ENCODE results near the gene MRPS14.

The MRPS14 gene

DNA sequence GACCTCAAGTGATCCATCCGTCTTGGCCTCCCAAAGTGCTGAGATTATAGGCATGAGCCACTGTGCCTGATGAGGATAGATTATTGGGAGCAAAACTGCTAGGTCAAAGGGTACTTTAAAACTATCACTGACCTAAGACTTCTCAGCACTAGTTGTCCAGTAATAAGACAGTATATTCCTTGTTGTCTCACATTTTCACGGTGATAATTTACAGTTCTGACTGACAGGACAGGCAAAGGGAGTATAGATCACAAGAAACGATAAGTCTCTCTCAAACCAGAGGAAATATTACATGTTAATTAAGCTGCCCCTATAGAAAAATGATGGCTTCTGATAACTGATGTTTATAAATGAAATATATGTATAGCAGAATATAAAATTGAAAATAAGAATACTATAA lies 3.7 kb downstream of the MRPS14 start:
- DNase-seq: no peak

DNA sequence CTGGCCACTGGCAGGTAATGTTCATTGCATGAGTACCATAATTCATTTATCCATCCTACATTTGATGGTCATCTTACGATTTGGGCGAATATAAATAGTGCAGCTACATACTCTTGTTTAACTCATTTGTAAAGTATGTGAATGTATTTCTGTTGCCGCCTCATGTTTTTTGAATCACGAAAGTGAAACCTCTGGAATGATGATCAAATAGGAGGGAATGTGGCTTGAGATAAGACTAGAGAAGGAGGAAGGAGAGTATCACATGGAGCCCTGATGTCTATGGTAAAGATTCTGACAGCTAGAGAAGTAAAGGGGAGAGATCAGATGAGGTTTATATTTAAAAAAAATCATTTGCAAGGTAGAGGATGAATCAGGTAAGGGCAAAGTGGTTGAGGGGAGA lies 8.0 kb downstream of the MRPS14 start:
- no peak for DNase-seq

DNA sequence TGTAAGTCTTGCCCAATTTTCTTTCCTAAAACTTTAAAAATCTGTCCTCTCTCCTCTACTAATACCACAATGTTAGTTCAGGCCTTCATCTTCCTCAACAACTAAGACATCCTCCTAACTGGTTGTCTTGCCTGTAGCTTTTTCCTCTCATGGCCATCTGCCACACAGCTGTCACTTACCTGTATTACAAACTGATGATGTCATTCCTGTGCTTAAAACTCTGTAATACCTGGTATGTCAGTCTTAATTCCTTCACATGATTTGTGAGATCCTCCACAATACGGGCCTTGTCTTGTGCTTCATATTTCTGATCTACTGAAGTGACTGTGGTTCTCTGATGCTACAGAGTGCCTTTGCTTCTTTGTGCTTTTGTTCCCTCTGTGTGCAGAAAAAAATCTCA lies 9.8 kb downstream of the MRPS14 start:
- no peak for DNase-seq

DNA sequence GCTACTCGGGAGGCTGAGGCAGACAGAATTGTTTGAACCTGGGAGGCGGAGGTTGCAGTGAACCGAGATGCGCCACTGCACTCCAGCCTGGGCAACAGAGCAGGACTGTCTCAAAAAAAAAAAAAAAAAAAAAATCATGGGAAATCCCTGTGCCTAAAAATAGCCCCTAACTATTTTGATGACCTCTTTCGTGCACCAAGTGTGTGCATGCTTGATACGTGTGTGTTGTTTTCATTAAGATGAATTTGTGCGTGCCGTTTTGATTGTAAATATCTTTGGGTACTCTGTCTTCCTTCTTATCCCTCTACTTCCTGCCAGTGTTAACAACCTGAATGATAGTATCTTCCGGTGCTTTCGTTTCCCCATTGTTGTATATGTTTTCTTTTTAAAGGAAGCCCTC lies 13.7 kb downstream of the MRPS14 start:
- no peak for DNase-seq

DNA sequence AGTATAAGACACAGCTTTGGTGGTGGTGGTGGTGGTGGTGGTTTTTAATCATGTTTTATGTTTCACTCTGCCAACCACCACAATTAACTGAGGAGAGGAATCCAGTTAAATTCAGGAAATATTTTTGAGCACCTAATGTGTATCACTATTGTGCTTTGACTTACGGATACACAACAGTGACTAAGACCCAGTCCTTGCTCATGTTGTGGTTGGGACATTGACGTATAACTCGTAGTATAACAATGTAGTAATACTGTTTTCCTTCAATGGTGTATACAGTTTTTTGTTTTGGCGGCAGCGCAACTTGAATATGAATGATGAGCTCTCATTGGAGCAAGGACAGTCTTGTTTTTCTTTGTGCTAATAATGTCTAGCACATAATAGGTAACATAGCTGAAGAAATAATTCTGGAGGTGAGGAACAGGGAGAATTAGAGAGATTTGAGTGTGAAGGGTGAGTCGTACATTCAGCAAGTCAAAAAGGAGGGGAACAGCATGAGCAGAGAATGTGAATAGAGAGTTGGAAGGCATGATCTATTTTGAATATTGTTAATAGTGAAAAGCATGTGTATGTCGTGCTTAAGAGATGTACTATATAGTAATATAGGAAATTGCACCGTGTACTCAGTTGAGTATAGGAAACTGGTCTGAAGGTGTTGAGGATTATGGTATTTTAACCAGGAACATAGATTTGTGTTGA lies 18.0 kb downstream of the MRPS14 start:
- no peak for DNase-seq

DNA sequence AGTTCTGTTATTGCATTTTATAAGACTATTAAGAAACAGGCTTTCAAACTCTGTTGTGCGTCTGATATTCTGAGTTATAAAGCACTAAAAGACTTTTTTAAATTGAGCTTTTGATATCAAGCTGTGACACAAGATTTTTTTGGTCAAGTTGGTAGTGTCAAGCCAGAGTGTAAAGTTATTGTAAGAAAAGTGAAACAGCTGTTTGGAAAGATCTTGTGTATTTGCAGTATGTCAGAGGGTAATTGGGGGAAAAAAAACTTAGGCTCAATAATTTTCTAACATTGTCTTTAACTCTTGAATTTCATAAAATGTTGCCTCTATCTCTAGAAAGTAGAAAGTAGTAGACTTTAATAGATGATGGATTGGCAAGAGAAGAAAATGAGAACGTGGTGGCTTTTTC lies 19.7 kb downstream of the MRPS14 start:
- DNase-seq: no peak

DNA sequence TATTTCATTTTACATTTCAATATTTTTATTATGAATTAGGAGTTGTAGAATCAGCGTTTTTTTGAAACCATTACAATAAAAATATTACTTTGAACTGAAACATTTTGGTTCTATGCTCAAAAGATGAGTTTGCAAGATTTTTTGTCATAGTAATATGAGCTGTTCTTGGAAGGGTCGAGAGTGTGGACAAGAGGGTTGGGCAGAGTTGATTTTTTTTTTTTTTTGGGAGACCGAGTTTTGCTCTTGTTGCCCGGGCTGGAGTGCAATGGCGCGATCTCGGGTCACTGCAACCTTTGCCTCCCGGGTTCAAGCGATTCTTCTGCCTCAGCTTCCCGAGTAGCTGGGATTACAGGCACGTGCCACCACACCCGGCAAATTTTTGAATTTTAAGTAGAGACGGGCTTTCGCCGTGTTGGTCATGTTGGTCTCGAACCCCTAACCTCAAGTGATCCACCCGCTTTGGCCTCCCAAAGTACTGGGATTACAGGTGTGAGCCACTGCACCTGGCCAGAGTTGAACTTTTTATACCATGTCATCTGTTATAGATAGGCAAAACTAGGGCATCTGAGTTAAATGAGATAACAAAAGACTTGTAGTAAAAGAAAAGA lies 20.2 kb downstream of the MRPS14 start:
- DNase-seq: no peak

DNA sequence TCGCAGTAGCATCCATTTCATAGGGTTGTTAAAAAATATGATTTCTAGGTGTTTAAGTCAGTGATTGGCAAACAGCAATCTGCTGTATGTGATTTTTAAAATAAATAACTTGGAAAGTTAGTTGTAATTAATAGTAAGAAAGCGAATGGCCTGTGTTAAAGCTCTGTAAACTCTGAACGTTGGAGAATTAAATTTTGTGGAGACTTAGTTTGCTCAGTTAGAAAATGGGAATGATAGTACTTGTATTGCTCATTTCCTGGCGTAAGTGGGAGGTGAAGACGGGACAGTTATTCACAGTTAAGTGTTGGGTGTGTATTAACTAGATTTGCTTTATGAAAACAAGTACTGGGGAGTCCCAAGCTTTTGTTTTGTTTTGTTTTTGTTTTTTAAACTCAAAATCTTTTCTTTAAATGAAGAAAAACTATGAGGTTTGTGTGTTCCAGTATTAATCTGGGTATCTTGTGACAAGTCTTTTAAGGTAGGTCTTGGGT lies 22.5 kb downstream of the MRPS14 start:
- DNase-seq: no peak

DNA sequence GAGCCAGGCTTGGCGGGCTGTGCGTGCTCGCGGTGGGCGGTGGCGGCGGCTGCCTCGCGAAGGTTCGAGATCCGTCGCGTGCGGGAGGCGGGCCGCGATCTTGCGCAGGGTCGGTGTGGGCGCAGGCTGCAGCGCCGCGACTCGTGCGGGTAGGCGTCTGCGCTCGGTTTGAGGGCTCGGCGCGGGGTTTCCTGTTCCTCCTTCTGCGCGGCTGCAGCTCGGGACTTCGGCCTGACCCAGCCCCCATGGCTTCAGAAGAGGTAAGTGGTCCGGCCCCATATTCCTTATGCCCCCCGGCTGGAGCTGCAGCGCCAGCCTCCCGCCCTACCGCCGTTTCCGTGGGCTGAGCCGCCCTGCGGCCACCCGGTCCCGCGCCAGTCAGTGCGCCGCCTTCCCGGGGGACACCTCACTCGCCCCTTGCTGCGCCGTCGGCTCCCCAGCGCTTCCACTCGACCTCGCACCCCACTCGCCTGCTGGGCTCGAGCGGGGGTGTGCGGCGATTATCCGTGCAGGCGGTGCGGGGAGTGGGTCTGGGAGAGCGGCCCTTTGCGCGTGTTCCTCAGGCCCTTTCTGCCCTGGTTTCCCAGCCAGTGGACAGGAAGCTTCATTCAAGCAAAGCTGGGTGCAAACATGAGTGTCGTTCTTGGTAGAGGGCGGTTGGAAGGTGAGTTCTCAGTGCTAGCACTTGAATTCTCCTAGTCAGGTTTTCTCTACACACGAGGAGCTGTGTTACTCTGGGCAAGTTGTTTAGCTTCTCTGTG lies 23.1 kb downstream of the MRPS14 start, which contains the start of gene CACYBP:
Gene CACYBP (plus strand): TSS at position 12 of the 761 bp plus-strand sequence. CDS start 234 bp downstream, at position 246.
- DNase-seq: no peak

DNA sequence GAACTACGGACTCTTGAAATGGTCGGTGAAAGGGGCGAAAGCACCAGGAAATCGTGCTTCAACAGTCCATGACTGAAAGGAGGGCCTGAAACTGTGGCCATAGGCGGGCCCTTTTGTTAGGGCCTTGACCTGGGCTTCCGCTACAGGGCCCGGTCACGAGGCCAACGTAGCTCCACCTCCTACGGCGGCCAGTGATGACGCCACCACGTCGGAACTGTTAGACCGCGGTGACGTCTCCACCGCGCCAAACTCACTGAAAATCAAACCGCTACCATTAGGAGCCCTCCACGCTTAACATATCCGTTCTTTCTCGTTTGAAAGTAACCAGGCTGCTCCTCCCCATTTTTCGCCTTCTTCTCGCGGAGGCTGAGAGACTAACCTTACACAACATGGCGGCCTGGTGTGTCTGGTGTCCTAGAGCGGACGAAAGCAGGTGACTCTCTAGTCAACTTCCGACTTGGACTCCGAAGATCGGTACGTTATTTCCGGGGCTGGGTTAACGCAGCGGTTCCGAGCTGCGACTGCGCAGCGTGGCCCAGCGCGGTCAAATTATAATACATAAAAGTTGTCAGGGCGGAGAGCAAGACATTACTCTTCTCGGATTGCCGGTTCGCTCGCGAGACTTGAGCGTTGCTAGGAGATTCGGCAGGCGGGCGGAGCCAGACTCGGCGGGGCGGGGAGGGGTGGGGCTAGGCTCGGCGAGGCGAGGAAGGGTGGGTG lies 23.8 kb downstream of the MRPS14 start:
- DNase-seq: peak; percentile 97

DNA sequence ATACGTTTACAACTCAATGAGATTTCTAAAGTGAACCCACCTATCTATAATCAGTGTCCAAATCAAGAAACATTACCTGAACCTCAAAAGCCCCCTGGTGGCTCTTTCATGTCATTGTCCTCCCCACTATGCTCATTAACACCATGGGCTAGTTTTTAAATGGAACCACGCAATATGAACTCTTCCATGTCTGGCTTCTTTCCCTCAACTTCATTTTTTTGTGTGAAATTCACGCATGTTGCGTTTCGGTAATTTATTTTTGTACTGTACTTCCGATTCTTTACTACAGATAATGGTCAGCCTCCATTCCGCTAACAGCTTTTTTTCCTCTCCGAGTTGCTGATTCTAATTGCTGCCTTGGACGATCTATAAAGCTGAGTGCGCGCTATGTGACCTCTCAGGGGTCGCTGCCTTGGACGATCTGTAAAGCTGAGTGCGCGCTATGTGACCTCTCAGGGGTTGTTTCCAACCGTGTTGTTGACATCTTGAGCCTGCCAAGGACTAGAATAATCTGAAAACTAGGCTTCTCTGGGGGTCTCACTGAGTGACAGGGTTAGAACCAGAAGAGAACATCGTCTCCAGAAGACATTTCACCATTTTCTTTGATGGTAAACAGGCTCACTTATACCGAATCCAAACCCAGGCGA lies 24.5 kb downstream of the MRPS14 start:
- DNase-seq: peak; percentile 65

DNA sequence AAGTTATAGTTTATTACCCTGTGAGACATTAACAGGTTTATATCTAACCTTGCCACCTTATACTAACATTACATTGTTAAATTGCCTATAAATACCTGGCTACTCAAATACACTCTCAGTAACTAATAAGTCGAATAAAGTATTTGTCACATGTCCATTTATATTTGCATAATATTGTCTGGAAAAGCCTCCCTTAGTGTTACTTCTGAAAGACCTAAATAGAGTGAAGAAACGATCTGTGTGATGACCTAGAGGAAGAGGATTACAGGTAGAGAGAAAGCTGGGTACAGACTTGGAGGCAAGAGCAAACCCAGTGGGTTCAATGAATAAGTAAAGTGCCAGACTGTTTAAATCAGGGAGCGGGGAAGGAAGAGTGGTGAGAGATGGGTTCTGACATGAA lies 26.2 kb downstream of the MRPS14 start:
- DNase-seq: no peak

DNA sequence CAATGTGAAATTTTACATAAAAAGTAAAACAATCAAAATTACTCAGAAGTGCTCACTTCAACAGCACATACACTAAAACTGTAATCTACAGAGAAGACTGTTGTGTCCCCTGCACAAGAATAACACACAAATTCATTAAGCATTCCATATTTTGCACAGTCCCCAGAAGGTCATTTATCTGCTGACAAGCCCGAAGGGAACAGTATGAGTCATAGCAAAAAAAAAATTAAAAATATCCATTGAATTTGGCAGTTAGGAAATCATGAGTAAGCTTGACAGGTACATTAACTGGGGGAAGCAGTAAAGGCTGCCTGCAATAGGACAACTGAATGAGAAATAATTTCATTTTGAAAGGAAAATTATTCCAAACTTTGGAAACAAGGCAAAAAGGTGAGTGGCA lies 26.7 kb downstream of the MRPS14 start:
- DNase-seq: no peak

DNA sequence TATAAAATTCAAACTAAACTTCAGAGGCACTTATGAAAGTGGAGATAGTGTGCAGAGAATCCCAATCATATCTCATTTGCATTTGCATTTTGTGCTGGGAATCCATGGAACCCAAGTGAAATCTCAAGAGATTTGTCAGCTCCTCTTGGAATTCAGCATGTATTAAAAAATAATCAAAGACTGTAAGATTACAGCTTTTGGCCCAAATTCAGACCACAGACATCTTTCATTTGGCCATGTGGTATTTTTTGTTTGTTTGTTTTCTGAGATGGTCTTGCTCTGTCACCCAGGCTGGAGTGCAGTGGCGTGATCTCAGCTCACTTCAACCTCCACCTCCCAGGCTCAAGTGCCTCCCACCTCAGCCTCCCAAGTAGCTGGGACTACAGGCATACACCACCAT lies 27.3 kb downstream of the MRPS14 start:
- no peak for DNase-seq

DNA sequence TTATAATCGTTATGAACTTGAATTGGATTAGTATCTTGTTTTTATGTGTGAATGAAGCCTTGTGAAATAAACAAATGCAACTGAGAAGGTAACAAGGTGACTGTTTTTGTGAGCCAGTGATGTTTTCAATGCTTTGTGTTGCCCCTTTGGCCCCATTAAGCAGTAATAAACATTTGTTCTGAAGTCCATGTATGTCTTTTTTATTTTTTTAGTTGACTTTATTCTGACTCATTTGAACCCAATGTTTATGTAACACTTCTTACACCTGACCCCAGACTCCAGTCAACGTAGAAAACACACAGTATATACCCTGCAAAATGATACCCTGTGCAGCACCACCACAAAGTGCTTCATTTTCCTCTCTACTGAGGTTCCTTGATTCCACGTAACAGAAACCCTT lies 28.1 kb downstream of the MRPS14 start:
- no peak for DNase-seq

DNA sequence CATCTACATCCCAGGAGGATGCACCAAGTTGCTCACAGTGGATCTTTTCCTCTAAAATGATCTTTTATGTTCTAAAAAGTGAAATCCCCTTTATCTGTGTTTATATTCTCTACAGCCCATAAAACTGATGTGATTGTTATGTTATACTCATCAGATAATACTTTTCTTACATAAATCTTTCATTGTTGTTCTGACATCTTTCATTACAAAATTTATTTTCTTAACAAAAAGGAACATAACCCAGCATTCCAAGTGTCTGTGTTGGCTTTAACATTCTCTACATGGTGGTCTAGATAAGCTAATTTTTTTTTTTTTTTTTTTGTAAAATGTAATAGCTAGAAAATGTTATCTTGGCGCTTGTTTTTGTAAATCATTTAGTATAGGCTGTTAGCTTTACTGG lies 31.8 kb downstream of the MRPS14 start:
- DNase-seq: no peak

DNA sequence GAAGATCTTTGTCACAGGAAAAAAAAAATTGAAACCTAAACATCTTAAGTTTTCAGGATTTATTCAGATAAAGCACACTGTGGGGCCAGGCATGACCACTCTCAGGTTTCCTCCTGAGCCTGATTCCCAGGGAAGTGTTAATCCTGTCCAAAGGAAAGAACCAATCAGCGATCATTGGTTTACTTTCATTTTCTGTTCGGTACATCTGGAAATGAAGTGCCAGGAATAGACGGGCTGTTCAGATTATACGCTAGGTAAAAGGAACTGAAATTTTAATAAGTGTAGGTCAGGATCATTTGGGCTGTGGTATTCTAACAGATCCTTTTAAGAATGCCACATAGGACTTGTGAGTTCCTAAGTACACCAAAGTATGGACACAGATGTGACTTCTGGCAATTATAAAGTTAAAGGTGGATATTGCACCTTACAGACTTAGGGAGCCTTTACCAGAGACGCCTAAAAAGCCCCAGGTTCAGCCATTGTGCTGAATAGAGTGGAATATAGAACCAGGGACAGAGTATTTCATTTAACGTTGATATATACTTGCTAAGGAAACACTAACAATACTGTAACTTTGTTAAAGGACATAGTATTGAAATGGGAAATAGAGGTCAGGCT lies 32.7 kb downstream of the MRPS14 start:
- DNase-seq: no peak

DNA sequence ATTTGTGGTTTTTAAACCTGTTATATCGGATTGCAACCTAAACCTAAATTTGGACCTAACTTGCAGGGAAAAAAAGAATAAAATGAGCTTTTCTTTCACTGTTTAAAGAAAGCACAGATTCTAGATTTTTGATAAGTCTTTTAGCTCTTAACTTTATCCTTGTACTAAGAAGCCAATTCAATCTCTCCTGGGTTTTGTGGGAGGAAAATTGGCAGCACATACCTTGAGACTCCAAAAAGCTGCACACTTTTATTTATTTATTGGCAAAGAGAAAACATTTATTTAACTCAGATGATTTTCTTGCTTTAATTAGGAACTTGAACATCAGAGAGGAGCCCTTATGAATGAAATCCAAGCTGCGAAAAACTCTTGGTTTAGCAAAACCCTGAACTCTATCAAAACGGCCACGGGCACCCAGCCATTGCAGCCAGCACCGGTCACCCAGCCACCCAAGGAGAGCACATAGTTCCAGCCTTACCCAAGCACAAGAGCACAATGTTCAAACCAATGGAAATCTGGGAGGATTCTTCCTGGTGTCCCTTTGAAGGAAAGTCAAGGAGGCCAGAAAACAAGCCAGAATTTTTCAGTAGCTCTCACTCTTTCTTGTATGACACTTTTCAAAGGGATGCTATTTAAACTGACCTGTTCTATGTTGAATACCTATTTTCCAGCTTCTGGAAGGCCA lies 33.5 kb downstream of the MRPS14 start:
- no peak for DNase-seq

DNA sequence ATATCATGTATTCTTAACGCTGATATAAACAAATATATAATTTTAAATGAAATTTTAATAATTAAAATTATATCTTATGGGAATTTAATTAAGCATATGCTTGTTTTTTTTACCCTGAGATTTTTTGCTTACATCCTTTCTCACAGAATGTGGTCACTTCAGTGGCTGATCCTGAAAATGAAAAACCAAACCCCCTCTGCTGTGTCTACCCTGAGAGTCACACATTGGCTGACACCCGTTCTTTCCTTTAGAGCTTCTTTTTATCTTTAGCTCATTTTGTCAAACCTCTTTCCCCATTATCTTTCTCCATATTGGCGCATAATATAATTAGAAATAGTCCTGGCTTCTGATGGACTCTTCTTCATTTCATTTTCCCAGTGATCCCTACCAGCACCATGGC lies 34.2 kb downstream of the MRPS14 start:
- DNase-seq: no peak

DNA sequence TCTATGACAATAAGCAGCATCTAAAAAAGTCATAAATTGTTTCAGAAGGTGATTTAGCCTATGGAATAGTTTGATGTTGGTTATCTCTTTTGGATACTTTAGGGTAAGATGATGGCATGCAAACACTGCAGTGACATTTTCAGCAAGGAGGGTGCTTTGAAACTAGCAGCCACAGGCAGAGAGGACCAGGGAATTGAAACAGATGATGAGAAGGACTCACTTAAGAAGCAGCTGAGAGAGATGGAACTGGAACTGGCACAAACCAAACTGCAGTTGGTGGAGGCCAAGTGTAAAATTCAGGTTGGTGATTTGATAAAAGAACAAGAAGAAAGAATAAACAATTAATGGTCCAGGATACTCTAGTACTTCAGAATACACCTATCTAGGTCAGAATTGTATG lies 34.7 kb downstream of the MRPS14 start:
- no peak for DNase-seq

DNA sequence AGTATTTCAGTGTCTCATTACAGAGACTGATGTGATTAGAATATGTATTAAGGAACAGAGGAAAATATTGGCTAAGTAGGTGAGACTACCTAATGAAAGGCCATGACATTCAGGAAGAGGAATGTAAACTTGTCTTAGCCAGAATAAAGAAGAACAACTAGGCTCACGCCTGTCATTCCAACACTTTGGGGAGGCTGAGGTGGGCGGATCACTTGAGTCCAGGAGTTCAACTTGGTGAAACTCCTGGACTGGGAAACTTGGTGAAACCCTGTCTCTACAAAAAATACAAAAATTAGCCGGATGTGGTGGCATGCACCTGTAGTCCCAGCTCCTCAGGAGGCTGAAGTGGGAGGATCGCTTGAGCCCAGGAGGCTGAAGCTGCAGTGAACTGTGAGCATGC lies 38.3 kb downstream of the MRPS14 start:
- no peak for DNase-seq
